Mucosa of rectum (tissue), 2 donors: ENCODE results near the gene MRGPRF.

Source experiments
- H3K27ac ChIP-seq, 2 donors: one replicate each; pipeline ENCODE4 v1.7.0; 2013; ENCODE audit warnings: inconsistent platforms in 2 of 2, low read depth in 2 of 2, low read length in 2 of 2
- H3K27me3 ChIP-seq, 2 donors: one replicate each; pipeline ENCODE4 v1.7.0; 2013; ENCODE audit warnings: low read length in 2 of 2; ENCODE audit not compliant: control insufficient read depth in 2 of 2, insufficient read depth in 2 of 2
- H3K36me3 ChIP-seq, 2 donors: one replicate each; pipeline ENCODE4 v1.7.0; 2013; ENCODE audit warnings: low read length in 2 of 2; ENCODE audit not compliant: control insufficient read depth in 2 of 2, insufficient read depth in 2 of 2
- H3K4me1 ChIP-seq, 2 donors: one replicate each; pipeline ENCODE4 v1.7.0; 2013; ENCODE audit warnings: low read length in 2 of 2, mild to moderate bottlenecking in 1 of 2; ENCODE audit not compliant: control insufficient read depth in 2 of 2, insufficient read depth in 2 of 2
- H3K4me3 ChIP-seq, 2 donors: one replicate each; pipeline ENCODE4 v1.7.0; 2013; ENCODE audit warnings: low read length in 2 of 2
- H3K9ac ChIP-seq, 2 donors: one replicate each; pipeline ENCODE4 v1.7.0; 2013; ENCODE audit warnings: low read length in 2 of 2, low read depth in 1 of 2, mild to moderate bottlenecking in 1 of 2
- H3K9me3 ChIP-seq, 2 donors: one replicate each; pipeline ENCODE4 v1.7.0; 2013; ENCODE audit warnings: low read length in 2 of 2; ENCODE audit not compliant: control insufficient read depth in 2 of 2
- donor health status: healthy.
- donor health status: Normal muscosa, but diverticular disease.

MRGPRF gene

DNA sequence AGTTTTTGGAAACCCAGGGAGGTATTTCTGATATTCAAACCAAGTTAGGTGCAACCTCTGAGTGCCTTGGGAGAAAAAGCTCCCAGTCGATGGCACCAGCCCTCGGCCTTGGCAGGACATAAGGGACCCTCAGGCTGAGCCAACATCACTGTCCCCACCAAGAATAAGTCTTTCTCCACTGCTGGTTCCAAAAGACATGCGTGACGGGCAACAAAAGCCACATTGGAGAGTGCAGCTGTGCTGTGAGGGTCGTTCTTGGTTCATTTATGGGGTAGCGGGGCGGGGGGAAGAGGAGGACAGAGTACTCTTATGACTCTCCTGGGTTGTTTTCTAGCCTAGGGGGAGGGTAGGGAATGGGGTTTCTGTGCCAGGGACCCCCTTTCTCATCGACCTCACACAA is 24.5 kb upstream of the MRGPRF start:
- H3K27me3 ChIP-seq = no peaks in the 10 kb centered on the region
- no peak overlapping the region for H3K27ac ChIP-seq
- peaks cover 0 to 2% of the 10 kb centered on the region in 2 donors for H3K4me1 ChIP-seq
- H3K9ac ChIP-seq = no peak overlapping the region
- H3K36me3 ChIP-seq = no peaks in the 10 kb centered on the region
- H3K9me3 ChIP-seq = no peaks in the 10 kb centered on the region
- H3K4me3 ChIP-seq = no peak overlapping the region

DNA sequence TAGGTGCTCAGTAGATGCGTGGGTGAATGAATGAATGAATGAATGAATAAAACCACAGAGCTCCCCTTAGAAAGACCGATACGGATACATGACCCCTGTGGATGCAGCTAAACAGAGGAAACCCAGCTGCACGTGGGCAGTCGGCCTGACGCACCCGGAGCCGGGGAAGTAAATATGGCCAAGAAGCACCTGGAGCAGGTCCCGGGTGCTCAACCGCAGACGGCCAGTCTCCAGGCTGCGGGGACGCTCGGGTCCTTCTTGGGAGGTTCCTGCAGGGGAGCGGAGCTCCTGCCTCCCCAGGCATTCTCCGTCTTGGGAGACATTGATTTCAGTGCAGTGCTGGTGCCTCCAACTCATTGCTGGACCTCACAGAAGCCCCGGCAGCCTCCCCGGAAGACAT is 24.0 kb upstream of the MRGPRF start:
- H3K36me3 ChIP-seq = no peaks in the 10 kb centered on the region
- H3K9ac ChIP-seq = no peak overlapping the region
- no peak overlapping the region for H3K27ac ChIP-seq
- H3K9me3 ChIP-seq = no peaks in the 10 kb centered on the region
- H3K4me1 ChIP-seq = peaks cover 0 to 2% of the 10 kb centered on the region in 2 donors
- no peak overlapping the region for H3K4me3 ChIP-seq
- H3K27me3 ChIP-seq = no peaks in the 10 kb centered on the region

DNA sequence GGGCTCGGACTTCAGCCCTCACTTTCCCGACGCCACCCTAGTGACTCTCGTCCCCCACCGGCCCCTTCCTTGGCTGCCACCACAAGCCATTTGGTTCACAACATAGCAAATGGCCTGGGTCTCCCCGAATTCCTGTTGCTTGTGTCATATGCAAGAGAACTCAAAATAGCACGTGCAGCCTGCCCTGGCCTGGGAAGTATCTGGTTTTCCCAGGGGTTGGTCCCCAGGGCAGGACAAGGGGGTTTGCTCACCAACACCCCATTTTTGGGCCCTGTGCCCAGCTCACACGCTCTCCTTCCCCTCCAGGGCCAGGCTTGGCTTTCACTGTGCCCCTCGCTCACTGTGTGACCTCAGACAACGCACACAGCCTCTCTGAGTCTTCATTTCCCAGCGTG is 22.9 kb upstream of the MRGPRF start:
- Histone ChIP-seq H3K4me3 (no peak overlapping the region), H3K27ac (peak overlapping the region; percentile 48 to 55), H3K27me3 (no peaks in the 10 kb centered on the region), H3K9me3 (no peaks in the 10 kb centered on the region), H3K9ac (no peak overlapping the region), H3K36me3 (no peaks in the 10 kb centered on the region), H3K4me1 (peaks cover 0 to 2% of the 10 kb centered on the region in 2 donors)

DNA sequence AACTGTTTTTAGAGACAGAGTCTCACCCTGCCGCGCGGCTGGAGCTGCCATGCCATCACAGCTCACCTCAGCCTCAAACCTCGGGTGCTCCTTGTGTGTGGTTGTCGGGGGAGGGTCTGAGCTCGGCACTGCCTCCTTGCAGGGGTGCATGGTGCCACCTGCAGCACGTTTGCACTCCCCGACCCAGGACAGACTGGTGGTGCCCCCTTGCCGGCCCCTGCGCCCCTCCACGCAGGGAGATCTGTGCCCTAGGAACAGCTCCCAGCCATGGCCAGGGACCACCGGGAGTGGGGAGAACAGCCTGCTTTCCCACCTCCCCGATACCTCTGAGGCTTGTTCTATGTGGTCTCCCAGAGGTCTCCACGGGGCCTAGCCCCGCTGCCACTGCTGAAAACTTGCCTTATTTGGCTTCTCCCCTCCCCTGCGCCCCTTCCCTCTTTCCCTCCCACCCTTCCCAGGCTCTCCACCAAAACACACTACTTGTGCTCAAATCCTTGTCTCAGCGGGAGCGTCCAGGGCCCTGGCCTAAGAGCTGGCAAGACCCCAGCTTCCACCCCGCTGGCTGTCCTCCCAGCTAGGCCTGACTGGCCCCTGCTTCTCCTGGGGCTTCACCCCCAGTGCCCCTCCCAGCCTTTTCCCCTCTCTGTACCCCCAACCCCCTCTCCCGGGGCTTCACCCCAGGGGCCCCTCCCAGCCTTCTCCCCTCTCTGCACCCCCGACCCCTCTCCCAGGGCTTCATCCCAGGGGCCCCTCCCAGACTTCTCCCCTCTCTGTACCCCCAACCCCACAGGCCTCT is 22.3 kb upstream of the MRGPRF start:
- Histone ChIP-seq H3K27ac (peak overlapping the region; percentile 48 to 55), H3K9ac (no peak overlapping the region), H3K27me3 (no peaks in the 10 kb centered on the region), H3K36me3 (no peaks in the 10 kb centered on the region), H3K9me3 (no peaks in the 10 kb centered on the region), H3K4me1 (peaks cover 0 to 2% of the 10 kb centered on the region in 2 donors), H3K4me3 (no peak overlapping the region)

DNA sequence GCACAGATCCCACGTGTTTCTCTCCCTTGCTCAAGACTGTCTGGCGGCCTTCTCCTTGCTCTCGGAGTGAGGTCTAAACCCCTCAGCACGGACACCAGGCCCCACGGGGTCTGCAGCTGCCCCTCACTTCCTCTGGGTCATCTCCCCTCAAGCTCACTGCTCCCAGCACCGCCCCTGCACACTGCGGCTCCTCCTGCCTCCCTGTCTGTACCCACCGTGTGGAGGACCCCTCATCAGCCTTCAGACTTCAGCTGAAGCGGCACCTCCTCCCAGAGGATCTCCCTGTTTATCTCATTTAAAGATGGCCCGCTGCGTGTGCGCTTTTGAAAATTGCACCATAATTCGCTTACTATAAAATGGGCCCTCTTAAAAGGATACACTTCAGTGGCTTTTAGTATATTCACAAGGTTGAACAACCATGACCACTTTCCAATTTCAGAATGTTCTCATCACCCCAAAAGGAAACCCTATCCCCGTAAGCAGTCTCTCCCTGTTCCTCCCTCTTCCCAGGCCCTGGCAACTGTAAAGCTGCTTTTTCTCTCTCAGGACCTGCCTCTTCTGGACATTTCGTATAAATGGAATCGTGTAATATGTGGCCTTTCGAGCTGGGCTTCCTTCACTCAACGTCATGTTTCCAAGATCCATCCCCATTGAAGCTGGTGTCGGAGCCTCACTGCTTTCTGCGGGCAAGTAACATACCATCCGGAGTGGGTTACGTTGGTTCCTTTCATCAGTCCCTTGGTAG is 21.2 kb upstream of the MRGPRF start:
- Histone ChIP-seq H3K36me3 (no peaks in the 10 kb centered on the region), H3K9me3 (no peaks in the 10 kb centered on the region), H3K9ac (no peak overlapping the region), H3K27me3 (no peaks in the 10 kb centered on the region), H3K4me3 (no peak overlapping the region), H3K4me1 (peaks cover 0 to 2% of the 10 kb centered on the region in 2 donors), H3K27ac (no peak overlapping the region)

DNA sequence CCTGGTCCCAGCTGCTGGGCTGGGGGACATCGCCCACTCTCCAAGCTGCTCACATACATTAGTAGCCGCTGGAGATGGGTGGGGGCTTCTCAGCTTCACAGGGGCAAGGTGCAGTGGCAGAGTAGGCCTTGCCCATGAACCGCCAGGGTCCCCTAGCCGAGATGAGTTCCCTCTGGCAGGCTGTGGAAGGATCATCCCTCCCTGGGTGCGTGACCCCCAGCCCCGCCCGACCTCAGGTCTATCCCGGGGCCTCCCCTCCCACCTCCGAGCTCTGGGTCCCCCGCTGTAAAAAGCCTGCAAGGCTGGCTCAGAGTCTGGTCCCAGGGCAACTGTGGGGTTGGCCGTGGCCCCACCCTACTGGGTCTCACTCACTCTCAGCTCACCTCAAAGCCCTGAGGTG is 20.4 kb upstream of the MRGPRF start:
- H3K36me3 ChIP-seq = no peaks in the 10 kb centered on the region

DNA sequence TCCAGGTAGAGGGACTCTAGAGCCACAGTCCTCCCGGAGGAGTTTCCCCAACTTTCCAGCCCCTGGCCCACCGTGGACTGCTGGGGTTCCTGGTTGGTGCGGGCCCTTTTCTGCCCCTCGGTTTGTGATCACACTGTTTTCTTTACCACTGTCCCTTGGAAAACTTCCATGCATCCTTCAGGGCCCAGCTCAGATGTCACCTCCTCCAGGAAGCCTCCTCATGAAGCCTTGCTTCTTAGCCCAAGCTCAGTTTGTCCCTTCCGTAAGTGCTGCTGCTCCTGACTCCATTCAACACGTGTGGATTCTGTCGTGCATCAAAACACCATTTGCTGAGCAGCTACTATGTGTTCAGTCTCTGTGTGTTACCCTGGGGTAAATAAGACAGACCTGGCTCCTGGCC is 19.8 kb upstream of the MRGPRF start:
- no peaks in the 10 kb centered on the region for H3K9me3 ChIP-seq
- H3K9ac ChIP-seq = no peak overlapping the region
- no peak overlapping the region for H3K4me3 ChIP-seq
- no peaks in the 10 kb centered on the region for H3K27me3 ChIP-seq
- peaks cover 0 to 2% of the 10 kb centered on the region in 2 donors for H3K4me1 ChIP-seq
- no peaks in the 10 kb centered on the region for H3K36me3 ChIP-seq
- H3K27ac ChIP-seq = no peak overlapping the region

More for the DNA sequence above, 20.4 kb upstream of the MRGPRF start:
- peaks cover 0 to 2% of the 10 kb centered on the region in 2 donors for H3K4me1 ChIP-seq
- H3K27me3 ChIP-seq = no peaks in the 10 kb centered on the region
- H3K4me3 ChIP-seq = no peak overlapping the region
- H3K9me3 ChIP-seq = no peaks in the 10 kb centered on the region
- no peak overlapping the region for H3K27ac ChIP-seq
- H3K9ac ChIP-seq = no peak overlapping the region

DNA sequence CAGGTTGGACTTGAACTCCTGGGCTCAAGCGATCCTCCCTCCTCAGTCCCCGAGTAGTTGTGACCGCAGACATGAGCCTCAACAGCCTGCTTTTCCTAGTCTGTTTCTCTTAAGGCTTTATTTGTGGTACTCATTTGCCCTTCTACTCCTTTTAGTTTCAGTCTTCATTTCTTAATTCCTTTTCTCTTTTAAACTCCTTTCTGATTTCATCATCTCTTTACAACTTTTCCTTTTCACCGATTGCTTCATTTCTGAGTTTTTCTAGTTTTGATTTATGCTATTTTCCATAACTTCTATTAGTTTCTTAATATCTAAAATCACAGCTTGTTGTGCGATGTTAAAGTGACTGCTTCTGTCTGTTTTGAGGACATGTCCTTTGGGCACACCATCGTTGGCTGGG is 17.3 kb upstream of the MRGPRF start:
- Histone ChIP-seq H3K4me1 (no peaks in the 10 kb centered on the region), H3K27me3 (no peaks in the 10 kb centered on the region), H3K9me3 (no peaks in the 10 kb centered on the region), H3K4me3 (no peak overlapping the region), H3K27ac (no peak overlapping the region), H3K36me3 (no peaks in the 10 kb centered on the region), H3K9ac (no peak overlapping the region)

DNA sequence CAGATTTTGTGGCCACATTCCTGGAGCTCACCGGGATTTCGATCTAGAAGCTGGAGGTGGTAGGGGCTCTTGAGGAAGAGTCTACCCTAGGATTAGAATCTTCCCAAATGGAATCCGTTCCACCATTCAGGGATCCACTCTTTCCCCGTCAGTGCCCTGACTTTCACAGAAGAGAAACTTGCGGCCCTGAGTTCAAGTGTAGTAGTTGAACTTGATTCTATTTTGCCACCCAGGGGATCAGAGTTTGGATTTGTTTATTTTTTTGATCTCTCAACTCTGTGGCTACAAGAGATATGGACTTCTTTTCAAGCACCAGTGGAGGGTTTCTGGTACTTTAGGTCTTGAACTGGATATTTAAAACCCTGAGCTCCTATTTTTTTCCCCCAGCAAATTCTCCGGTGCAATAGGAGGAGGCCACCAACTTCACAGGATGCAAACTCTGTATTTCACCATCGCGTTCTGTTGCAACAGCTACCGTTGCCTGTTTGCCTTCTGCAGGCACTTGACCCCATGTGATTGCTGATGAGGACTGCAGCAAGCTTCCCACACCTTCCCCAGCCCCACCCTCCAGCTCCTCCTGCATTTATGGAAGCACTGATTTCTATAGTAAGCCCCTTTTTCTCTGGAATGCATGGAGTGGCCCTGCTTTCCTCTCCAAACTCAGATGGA is 14.8 kb upstream of the MRGPRF start:
- Histone ChIP-seq H3K4me1 (no peaks in the 10 kb centered on the region), H3K27me3 (no peaks in the 10 kb centered on the region), H3K4me3 (no peak overlapping the region), H3K36me3 (no peaks in the 10 kb centered on the region), H3K9ac (no peak overlapping the region), H3K27ac (no peak overlapping the region), H3K9me3 (no peaks in the 10 kb centered on the region)

DNA sequence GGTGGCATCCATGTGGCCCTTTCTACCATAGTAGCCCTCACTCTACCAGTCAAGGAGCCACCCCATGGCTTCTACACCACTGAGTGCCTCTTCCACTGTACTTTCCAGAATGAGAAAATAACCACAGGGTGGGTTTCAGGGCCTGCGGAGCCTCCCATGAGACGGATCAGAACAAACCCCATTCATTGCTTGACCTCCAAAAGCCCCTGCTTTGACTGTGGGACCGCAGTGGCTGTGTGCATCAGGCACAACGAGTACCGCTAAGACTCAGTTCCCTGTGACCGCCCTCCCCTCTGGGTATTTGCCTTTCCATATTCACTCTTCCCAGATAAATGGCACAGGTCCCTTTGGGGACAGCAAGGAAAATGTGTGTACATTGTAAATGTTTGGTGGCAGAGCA is 11.5 kb upstream of the MRGPRF start:
- Histone ChIP-seq H3K9me3 (no peaks in the 10 kb centered on the region), H3K4me3 (no peak overlapping the region), H3K4me1 (no peaks in the 10 kb centered on the region), H3K36me3 (no peaks in the 10 kb centered on the region), H3K27me3 (no peaks in the 10 kb centered on the region), H3K27ac (no peak overlapping the region), H3K9ac (no peak overlapping the region)
